Measurements from ENCODE around the gene PIK3C3. TPM values are rescaled to one million over a fixed set of nuclear protein-coding genes. Genes with fewer than 3 reads are reported as not detected.

Gene PIK3C3
- total RNA-seq, 1 experiment from 2014 or later, result 23.9 TPM

DNA sequence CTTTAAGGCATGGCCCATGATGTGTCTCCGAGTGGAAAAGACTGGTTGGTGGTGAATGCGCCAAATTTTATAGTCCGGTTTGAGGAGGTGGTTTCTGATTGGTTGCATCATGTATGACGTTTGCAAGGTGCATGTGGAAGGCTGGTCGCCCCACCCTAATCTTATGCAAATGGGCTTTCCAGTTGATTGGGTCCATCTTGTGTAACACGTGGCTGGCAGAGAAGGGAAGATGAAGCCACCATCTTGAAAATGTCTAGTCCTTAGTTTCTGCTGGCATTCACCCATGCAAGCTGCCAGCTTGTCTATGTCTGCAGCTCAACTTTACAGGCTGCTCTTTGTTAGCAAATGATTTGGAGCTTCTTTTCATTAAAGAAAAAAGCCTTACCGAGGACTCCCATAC lies 132.2 kb downstream of the PIK3C3 start:
- no TSS peak for BruUV-seq (replicated peaks)
- no peak for ATAC-seq
- no peaks in the 10 kb centered on the region for H3K27me3 ChIP-seq (ENCODE audit: control insufficient read depth, insufficient read depth, low read length)
- ChIA-PET POLR2A (no interaction called here), CTCF (no interaction called here)
- in situ Hi-C loops (cut with HindIII; ENCODE audit: low pct_unique_long_range_greater_than_20kb, low sequenced_read_pairs) (no loop called here), intact Hi-C loops (cut with micrococcal nuclease; ENCODE audit: unreplicated experiment) (no loop called here)
- no peak for TF ChIP-seq POLR2AphosphoS5 (IDR thresholded peaks at IDR 0.05; ENCODE audit: low read depth, low read length)
- TF ChIP-seq, protein P1, sequence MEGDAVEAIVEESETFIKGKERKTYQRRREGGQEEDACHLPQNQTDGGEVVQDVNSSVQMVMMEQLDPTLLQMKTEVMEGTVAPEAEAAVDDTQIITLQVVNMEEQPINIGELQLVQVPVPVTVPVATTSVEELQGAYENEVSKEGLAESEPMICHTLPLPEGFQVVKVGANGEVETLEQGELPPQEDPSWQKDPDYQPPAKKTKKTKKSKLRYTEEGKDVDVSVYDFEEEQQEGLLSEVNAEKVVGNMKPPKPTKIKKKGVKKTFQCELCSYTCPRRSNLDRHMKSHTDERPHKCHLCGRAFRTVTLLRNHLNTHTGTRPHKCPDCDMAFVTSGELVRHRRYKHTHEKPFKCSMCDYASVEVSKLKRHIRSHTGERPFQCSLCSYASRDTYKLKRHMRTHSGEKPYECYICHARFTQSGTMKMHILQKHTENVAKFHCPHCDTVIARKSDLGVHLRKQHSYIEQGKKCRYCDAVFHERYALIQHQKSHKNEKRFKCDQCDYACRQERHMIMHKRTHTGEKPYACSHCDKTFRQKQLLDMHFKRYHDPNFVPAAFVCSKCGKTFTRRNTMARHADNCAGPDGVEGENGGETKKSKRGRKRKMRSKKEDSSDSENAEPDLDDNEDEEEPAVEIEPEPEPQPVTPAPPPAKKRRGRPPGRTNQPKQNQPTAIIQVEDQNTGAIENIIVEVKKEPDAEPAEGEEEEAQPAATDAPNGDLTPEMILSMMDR (IDR thresholded peaks at IDR 0.05), result no peak
- TF ChIP-seq SIN3A (IDR thresholded peaks at IDR 0.05; ENCODE audit: borderline replicate concordance, insufficient read depth, low read depth, low read length), result no peak
- TF ChIP-seq TCF7L2 (IDR thresholded peaks at IDR 0.05; ENCODE audit: low read depth, low read length), result no peak
- TF ChIP-seq, protein P2, sequence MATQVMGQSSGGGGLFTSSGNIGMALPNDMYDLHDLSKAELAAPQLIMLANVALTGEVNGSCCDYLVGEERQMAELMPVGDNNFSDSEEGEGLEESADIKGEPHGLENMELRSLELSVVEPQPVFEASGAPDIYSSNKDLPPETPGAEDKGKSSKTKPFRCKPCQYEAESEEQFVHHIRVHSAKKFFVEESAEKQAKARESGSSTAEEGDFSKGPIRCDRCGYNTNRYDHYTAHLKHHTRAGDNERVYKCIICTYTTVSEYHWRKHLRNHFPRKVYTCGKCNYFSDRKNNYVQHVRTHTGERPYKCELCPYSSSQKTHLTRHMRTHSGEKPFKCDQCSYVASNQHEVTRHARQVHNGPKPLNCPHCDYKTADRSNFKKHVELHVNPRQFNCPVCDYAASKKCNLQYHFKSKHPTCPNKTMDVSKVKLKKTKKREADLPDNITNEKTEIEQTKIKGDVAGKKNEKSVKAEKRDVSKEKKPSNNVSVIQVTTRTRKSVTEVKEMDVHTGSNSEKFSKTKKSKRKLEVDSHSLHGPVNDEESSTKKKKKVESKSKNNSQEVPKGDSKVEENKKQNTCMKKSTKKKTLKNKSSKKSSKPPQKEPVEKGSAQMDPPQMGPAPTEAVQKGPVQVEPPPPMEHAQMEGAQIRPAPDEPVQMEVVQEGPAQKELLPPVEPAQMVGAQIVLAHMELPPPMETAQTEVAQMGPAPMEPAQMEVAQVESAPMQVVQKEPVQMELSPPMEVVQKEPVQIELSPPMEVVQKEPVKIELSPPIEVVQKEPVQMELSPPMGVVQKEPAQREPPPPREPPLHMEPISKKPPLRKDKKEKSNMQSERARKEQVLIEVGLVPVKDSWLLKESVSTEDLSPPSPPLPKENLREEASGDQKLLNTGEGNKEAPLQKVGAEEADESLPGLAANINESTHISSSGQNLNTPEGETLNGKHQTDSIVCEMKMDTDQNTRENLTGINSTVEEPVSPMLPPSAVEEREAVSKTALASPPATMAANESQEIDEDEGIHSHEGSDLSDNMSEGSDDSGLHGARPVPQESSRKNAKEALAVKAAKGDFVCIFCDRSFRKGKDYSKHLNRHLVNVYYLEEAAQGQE (IDR thresholded peaks at IDR 0.05; ENCODE audit: insufficient read depth in 1 of 2, low read depth in 2 of 2, low read length in 1 of 2), result no peak
- H3K4me3 ChIP-seq (ENCODE audit: low read depth in 2 of 2, low read length in 2 of 2), result no peak overlapping the region
- H3K9me3 ChIP-seq (ENCODE audit: control insufficient read depth, insufficient read depth, low read depth, low read length), result no peaks in the 10 kb centered on the region
- no peak for DNase-seq (ENCODE audit: low read depth, low spot score)
- H3K27ac ChIP-seq (ENCODE audit: low read length), result no peak overlapping the region
- no peaks in the 10 kb centered on the region for H3K4me1 ChIP-seq (ENCODE audit: control insufficient read depth, insufficient read depth, low read length)
- H3K36me3 ChIP-seq (ENCODE audit: control insufficient read depth, insufficient read depth, low read length), result no peaks in the 10 kb centered on the region

DNA sequence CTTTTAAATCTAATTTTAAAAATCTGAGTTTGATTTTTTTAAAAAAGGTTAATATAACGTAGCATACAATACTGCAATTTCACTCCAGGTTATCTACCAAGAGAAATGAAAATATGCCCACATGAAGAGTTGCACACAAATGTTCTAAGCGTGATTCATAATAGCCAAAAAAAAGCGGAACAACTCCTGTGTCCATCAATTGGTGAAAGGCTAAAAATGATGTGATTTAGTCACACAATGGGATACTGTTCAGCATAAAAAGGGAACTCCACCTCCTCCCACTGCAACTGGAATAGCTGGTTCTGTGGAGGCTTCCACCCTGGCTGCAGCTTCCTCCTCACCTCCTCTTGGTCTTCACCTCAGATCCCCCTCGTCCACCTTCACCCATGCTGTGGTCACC lies 132.8 kb downstream of the PIK3C3 start:
- Histone ChIP-seq H3K27ac (ENCODE audit: low read length) (no peak overlapping the region), H3K36me3 (ENCODE audit: control insufficient read depth, insufficient read depth, low read length) (no peaks in the 10 kb centered on the region), H3K4me3 (ENCODE audit: low read depth in 2 of 2, low read length in 2 of 2) (no peak overlapping the region), H3K27me3 (ENCODE audit: control insufficient read depth, insufficient read depth, low read length) (no peaks in the 10 kb centered on the region), H3K9me3 (ENCODE audit: control insufficient read depth, insufficient read depth, low read depth, low read length) (no peaks in the 10 kb centered on the region), H3K4me1 (ENCODE audit: control insufficient read depth, insufficient read depth, low read length) (no peaks in the 10 kb centered on the region)
- BruUV-seq (replicated peaks), result no TSS peak
- POLR2A ChIA-PET, result no interaction called here
- ATAC-seq (no peak), DNase-seq (ENCODE audit: low read depth, low spot score) (no peak)
- in situ Hi-C loops (cut with HindIII; ENCODE audit: low pct_unique_long_range_greater_than_20kb, low sequenced_read_pairs) (no loop called here), intact Hi-C loops (cut with micrococcal nuclease; ENCODE audit: unreplicated experiment) (no loop called here)
- CTCF ChIA-PET, result no interaction called here
- no peak for TF ChIP-seq TCF7L2 (IDR thresholded peaks at IDR 0.05; ENCODE audit: low read depth, low read length)
- TF ChIP-seq POLR2AphosphoS5 (IDR thresholded peaks at IDR 0.05; ENCODE audit: low read depth, low read length), result no peak
- TF ChIP-seq, protein P2 (IDR thresholded peaks at IDR 0.05; ENCODE audit: insufficient read depth in 1 of 2, low read depth in 2 of 2, low read length in 1 of 2), result no peak

All from Panc1 (cell line).